GM18507 (cell line): ENCODE results near the gene RNF148.
"Not testable (repeated sequence)": the region's sequence is repeated elsewhere in the genome, so short reads cannot be mapped to it uniquely, and the experiment has no call there.

Experiments used
- DNase-seq: peaks from one replicate; pipeline ENCODE4 v3.0.0; 2011; ENCODE audit warnings: low read depth; ENCODE audit not compliant: insufficient read length; ENCODE audit errors: extremely low spot score
- FAIRE-seq: peaks from 2 replicates; lab custom pipeline; 2011; peaks lifted over from hg19 to GRCh38; lab: Jason Lieb, UNC

The RNF148 gene

GRCh38 chr7:122692769-122693309 lies 9.9 kb downstream of the RNF148 start:
- FAIRE-seq = no peak
- no peak for DNase-seq

- no peak for DNase-seq
- FAIRE-seq = no peak
Observed at GRCh38 chr7:122691569-122692235, 11.0 kb downstream of the RNF148 start.

- no peak for DNase-seq
- FAIRE-seq = no peak
Observed at GRCh38 chr7:122689346-122690109, 13.2 kb downstream of the RNF148 start.

- DNase-seq = no peak
- no peak for FAIRE-seq
Observed at GRCh38 chr7:122688400-122688998, 14.2 kb downstream of the RNF148 start.

- FAIRE-seq = no peak
- no peak for DNase-seq
Observed at GRCh38 chr7:122686360-122686878, 16.3 kb downstream of the RNF148 start.

GRCh38 chr7:122684504-122684903 lies 18.2 kb downstream of the RNF148 start:
- DNase-seq (no peak), FAIRE-seq (no peak)

GRCh38 chr7:122682815-122683550 lies 19.7 kb downstream of the RNF148 start:
- DNase-seq (no peak), FAIRE-seq (no peak)

GRCh38 chr7:122681186-122681585 lies 21.5 kb downstream of the RNF148 start:
- not testable (repeated sequence) for DNase-seq, FAIRE-seq

- no peak for DNase-seq
- no peak for FAIRE-seq
Observed at GRCh38 chr7:122679813-122680212, 22.9 kb downstream of the RNF148 start.

- not testable (repeated sequence) for DNase-seq, FAIRE-seq
Observed at GRCh38 chr7:122679269-122679709, 23.4 kb downstream of the RNF148 start.

GRCh38 chr7:122677149-122677548 lies 25.6 kb downstream of the RNF148 start:
- no peak for FAIRE-seq
- DNase-seq = no peak

- no peak for FAIRE-seq
Observed at GRCh38 chr7:122676466-122676865, 26.3 kb downstream of the RNF148 start.

GRCh38 chr7:122675621-122676020 lies 27.1 kb downstream of the RNF148 start:
- no peak for FAIRE-seq
- DNase-seq = no peak

More at GRCh38 chr7:122676466-122676865, 26.3 kb downstream of the RNF148 start:
- no peak for DNase-seq

GRCh38 chr7:122675011-122675410 lies 27.7 kb downstream of the RNF148 start:
- FAIRE-seq (no peak), DNase-seq (no peak)

- DNase-seq = no peak
- FAIRE-seq = no peak
Observed at GRCh38 chr7:122674502-122674901, 28.2 kb downstream of the RNF148 start.

- no peak for DNase-seq
- FAIRE-seq = no peak
Observed at GRCh38 chr7:122673951-122674350, 28.8 kb downstream of the RNF148 start.

GRCh38 chr7:122672536-122672935 lies 30.2 kb downstream of the RNF148 start:
- FAIRE-seq (no peak), DNase-seq (no peak)

- DNase-seq (no peak), FAIRE-seq (no peak)
Observed at GRCh38 chr7:122663733-122664132, 39.0 kb downstream of the RNF148 start.

GRCh38 chr7:122658856-122659255 lies 43.9 kb downstream of the RNF148 start:
- DNase-seq = no peak
- FAIRE-seq = no peak
